LoVo (cell line): ENCODE measurements around the gene ANKFY1.

Experiments
- DNase-seq: peaks from one replicate; pipeline ENCODE4 v3.0.0-alpha.2; 2016; ENCODE audit warnings: low spot score

Gene ANKFY1

DNA sequence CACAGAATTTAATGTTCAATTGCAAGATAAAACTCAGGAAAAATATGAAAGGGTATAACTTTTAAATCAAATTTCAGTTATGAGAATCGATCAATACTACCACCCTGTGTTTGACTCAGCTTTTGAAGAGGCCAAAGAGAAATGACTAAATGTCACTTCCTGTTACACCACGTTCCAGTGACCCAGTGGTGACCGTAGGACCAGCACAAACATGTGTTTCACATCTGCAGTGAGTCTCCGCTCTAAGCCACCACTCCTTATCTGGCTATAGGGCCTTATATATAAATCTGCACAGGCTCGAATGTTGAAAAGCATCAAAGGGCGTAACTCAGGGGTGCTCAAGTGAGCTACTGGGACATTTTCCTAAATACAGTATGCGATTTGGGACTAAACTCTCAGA lies 84.7 kb downstream of the ANKFY1 start:
- no peak for DNase-seq

DNA sequence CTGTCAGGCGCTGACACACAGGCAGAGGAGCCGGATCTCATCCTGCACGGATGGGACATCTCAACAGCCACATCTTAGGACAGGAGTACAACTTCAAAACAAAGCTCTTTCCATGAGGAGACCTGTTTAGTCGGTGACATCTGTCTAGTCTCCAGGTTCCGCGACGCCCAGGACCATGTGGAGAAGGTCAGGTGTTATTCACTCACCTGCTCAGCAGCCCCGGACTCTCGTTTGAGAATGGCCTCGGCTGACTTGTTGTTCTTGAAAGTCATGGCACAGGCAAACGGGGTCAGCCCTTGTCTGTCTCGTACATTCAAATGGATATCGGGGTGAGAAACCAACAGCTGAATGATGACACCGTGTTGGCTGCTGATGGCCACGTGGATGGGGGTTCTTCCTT lies 85.1 kb downstream of the ANKFY1 start:
- no peak for DNase-seq

GRCh38 chr17:4177806-4178205 lies 86.0 kb downstream of the ANKFY1 start:
- DNase-seq: no peak

- DNase-seq: no peak
Measured at GRCh38 chr17:4176808-4177472, 86.8 kb downstream of the ANKFY1 start.

- no peak for DNase-seq
Measured at GRCh38 chr17:4175921-4176807, 87.6 kb downstream of the ANKFY1 start.

- DNase-seq: no peak
Measured at GRCh38 chr17:4174556-4174955, 89.2 kb downstream of the ANKFY1 start.

DNA sequence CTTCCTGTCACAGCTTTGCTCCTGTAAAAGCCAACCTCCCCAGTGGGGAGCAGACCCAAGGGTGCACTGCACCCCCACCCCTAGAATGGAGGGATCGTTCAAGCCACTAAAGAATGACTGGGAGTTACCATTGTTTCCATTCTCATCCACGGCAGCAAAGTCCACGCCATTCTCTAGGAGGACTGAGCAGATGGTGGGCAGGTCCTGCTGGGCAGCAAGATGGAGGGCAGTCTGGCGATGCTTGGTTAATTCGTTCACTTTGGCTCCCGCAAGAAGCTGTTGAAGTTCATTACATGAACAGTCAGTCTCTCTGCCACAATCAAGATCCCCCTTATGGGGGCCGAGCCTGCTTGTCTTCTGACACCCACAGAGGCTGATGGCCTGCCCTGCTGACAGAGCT lies 90.0 kb downstream of the ANKFY1 start:
- no peak for DNase-seq

DNA sequence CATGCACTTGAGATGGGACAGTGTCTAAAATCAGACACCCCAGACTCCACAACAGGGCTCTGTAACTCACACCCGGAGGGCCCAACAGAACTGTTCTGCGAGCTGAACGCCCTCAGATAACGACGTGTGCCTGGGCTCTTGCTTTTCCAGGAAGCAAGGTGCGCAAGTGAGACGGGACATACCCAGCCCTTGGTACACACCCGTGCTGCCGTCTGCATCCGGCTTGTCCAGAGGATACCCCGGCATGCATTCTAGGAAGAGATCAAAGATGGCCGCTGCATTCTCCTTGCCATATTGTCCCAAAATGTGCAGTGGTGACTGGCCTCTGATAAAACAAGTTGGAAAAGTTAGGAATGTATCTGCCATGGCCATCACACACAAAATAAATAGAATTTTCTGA lies 91.4 kb downstream of the ANKFY1 start:
- DNase-seq: no peak

DNA sequence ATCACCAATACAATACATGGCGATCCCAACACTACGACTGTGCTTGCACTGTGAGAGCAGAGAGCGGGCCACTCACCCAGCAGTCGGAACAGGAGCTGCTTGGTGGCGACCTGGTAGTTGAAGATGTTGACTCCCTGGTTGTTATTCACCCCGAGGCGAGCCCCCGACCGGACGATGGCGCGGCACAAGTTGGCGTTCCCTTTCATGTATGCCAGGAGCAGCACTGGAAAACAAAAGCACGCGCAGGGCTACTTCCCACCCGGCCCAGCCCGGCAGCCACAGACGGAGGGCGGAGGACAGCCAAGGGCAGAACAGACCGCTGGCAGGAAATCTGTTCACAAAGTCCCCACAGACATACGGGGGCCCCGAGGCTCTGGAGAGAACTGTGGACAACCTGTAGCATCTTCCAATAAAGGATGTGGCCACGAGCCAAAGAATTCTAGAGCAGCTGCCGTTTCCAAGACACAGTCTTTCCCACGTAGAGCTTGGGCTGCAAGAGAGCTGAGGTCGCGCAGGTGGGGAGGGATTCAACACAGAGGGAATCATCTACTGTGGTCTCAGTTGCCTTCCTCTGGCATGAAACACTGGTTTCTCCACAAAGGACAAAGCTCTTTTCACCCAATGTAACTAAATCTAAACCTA lies 93.0 kb downstream of the ANKFY1 start:
- no peak for DNase-seq

DNA sequence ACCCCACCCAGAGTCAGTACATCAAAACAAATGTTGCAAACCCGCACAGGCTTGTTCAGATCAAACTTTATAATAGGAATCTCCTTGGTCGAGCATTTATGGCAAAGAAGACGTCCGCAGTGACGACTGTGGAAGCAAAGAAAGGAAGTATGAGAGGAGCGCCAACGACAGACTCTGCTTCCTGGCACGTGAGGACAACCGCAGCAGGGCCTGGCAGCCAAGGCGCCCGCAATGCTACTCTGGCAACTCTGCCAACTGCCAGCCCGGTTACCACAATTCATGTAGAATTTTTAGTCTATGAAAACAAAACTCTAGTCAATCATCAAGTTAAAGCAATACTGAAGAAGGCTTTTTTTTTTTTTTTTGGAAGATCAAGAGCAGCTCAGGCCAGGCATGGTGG lies 96.0 kb downstream of the ANKFY1 start:
- DNase-seq: no peak

DNA sequence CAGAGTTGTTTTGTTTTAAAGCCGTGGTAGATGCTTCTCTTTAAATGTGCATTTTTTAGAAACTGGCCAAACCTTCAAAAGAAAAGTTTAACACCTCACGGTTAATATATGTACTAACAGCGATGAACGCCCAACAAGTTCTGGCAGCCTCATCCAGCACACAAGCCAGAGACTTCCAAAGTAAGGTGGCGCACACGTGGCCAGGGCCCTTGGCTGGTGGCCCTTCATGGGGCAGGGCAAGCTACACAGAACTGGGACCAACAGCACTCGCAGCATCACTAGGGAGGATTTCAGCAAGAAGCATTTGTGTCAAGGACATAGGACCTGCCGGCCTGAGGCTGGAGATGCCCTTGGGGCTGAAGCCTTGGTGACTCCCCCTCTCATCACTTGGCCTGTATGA lies 97.4 kb downstream of the ANKFY1 start:
- DNase-seq: no peak

GRCh38 chr17:4165301-4166010 lies 98.3 kb downstream of the ANKFY1 start:
- no peak for DNase-seq

DNA sequence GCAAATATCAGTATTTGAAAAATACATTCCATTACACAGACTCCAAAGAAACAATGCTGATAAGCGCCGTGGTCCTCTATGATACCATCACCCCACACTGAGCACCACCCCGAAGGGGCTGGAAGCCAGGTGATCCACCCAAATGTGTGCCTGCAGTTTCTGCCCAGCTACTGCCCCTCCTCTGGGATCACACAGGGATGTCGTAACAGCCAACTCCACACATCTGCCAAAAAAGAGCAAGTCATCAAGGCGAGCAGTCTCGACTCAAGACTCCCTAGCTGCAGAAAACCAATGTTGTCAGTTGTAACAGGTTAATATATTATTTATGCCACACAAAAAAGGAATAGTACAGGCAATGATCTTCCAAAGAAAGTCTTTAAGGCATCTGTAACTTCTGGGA lies 99.8 kb downstream of the ANKFY1 start:
- no peak for DNase-seq

DNA sequence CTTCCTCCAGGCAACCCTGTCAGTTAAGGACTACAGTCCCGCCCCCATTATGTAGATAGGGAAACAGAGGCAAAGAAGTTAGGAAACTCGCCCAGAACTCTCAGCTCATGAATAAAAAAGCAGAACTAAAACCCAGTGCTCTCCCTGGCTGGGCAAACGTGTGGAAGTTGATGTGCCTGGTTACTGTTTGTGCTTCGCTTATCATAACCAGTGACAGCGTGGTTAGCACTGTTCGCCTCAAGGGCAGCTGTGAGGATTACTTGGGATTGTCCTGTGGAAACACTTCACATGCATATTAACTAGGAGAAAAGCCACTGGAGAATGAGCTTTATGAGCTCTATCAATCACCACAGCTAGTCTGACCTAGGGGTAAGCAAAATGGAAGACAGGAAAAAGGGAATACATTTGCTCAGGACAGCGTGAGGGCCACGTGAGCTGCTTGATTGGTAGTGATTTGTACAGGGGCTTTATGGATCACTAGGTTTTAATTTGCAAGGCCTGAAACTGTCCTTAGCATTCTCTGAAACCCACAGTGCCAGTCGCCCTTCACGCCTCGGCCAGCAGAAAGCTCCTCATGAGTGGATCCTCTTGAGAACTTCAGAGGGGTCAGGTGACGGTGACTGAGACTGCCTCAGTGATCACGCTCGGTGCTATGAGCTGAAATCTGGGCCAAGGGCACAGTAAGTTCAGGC lies 100.9 kb downstream of the ANKFY1 start:
- DNase-seq: no peak

- DNase-seq: no peak
Measured at GRCh38 chr17:4162321-4162720, 101.5 kb downstream of the ANKFY1 start.

DNA sequence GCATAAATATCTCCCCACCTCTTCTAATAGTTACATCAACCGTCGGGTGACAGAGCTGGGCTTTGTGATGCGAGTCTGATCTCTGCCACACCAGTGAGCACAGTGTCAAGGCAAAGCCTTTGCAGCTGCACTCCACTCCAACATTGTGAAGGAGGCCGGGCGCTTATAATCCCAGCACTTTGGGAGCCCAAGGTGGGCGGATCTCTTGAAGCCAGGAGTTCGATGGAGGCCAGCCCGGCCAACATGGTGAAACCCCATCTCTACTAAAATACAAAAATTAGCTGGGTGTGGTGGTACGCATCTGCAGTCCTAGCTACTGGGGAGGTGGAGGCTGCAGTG lies 101.8 kb downstream of the ANKFY1 start:
- DNase-seq: no peak

DNA sequence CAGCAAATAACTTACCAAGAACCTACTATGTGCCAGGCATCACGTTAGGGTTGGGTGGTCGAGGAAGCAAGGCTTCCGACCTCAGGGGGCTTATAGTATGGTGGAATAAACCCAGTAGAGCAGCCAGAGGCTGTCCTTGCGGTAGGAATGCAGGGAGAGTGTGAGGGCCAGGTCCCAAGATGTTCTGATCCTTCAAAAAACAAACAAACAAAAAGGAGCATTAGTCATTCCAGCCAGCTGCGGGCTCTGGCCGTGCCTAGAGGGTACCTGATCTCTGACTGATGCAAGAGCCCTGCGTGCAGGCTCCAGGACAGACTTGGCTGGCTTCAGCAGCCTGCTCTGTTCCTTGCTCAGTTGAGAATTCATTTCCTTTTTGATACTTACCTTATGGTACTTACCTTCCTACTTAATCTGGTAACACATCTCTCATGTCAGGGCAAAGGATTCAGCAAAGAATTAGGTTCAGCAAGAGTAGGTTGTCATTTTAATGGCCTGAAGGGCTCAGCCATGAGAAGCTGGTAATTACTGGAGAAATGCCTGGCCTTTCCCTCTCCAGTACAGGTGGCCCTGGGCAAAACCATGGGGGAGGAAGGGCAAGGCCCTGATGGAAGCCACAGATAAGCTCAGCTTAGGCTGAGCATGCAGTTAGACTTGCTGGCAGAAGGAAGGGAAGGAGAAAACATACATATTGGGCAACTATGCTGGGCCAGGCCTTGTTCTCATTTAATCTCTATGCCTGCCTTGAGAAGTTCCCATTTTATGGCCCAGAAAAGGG lies 102.4 kb downstream of the ANKFY1 start:
- DNase-seq: peak; percentile 44

- DNase-seq: no peak
Measured at GRCh38 chr17:4160294-4160859, 103.4 kb downstream of the ANKFY1 start.

GRCh38 chr17:4159761-4160160 lies 104.0 kb downstream of the ANKFY1 start:
- DNase-seq: no peak

GRCh38 chr17:4157618-4158333 lies 106.0 kb downstream of the ANKFY1 start:
- no peak for DNase-seq
